ENCODE results near the gene TRAPPC5. TPM values are rescaled to one million over a fixed set of nuclear protein-coding genes. Genes with fewer than 3 reads are reported as not detected.

The TRAPPC5 gene
- total RNA-seq, 1 donor from 2014 or later = 108 TPM

GRCh38 chr19:7699003-7699402, 18.4 kb downstream of the TRAPPC5 start:
- DNase-seq (ENCODE audit: extremely low spot score, unreplicated experiment) = no peak
- TF ChIP-seq, protein P1, sequence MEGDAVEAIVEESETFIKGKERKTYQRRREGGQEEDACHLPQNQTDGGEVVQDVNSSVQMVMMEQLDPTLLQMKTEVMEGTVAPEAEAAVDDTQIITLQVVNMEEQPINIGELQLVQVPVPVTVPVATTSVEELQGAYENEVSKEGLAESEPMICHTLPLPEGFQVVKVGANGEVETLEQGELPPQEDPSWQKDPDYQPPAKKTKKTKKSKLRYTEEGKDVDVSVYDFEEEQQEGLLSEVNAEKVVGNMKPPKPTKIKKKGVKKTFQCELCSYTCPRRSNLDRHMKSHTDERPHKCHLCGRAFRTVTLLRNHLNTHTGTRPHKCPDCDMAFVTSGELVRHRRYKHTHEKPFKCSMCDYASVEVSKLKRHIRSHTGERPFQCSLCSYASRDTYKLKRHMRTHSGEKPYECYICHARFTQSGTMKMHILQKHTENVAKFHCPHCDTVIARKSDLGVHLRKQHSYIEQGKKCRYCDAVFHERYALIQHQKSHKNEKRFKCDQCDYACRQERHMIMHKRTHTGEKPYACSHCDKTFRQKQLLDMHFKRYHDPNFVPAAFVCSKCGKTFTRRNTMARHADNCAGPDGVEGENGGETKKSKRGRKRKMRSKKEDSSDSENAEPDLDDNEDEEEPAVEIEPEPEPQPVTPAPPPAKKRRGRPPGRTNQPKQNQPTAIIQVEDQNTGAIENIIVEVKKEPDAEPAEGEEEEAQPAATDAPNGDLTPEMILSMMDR (IDR thresholded peaks at IDR 0.05) = no peak
- Mint-ChIP-seq H3K27ac (ENCODE audit: unreplicated experiment) (no peak overlapping the region), H3K4me1 (ENCODE audit: unreplicated experiment) (no peaks in the 10 kb centered on the region), H3K9me3 (ENCODE audit: unreplicated experiment) (no peaks in the 10 kb centered on the region), H3K4me3 (ENCODE audit: unreplicated experiment) (no peak overlapping the region), H3K27me3 (ENCODE audit: unreplicated experiment) (peaks cover 8% of the 10 kb centered on the region), H3K36me3 (ENCODE audit: unreplicated experiment) (no peaks in the 10 kb centered on the region)

- DNase-seq (ENCODE audit: extremely low spot score, unreplicated experiment) = no peak
- Mint-ChIP-seq H3K9me3 (ENCODE audit: unreplicated experiment) (no peaks in the 10 kb centered on the region), H3K36me3 (ENCODE audit: unreplicated experiment) (no peaks in the 10 kb centered on the region), H3K27ac (ENCODE audit: unreplicated experiment) (no peak overlapping the region), H3K27me3 (ENCODE audit: unreplicated experiment) (peaks cover 8% of the 10 kb centered on the region), H3K4me3 (ENCODE audit: unreplicated experiment) (no peak overlapping the region), H3K4me1 (ENCODE audit: unreplicated experiment) (no peaks in the 10 kb centered on the region)
- TF ChIP-seq, protein P1 (IDR thresholded peaks at IDR 0.05) = no peak
Observed at GRCh38 chr19:7699417-7700401, 19.1 kb downstream of the TRAPPC5 start.

DNA sequence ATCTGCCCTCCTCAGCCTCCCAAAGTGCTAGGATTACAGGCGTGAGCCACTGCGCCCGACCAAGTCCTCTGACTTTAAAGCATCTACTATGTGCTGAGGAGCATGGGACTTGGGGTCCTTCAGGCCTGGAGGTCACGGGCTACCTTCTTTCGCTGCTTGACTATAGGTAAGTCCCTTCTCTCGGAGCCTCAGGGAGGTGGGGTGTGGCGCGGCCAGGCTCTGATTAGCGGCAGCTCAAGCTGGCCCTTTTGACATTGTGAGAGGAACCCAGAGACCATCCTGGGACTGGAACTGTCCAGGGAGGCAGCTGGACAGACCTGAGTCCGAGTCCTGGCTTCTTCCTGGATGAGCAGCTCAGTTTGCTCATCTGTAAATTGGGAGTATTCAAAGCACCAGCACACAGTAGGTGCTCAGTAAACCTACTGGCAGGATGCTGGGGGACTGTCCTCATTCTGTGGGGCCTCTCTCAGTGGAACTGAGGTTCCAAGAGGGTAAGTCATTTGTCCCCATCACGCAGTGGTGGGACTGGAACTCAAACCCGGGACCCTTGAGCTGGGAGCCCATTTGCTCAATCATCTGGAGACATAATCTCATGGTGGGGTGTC, 20.5 kb downstream of the TRAPPC5 start:
- Mint-ChIP-seq H3K4me1 (ENCODE audit: unreplicated experiment) (no peaks in the 10 kb centered on the region), H3K36me3 (ENCODE audit: unreplicated experiment) (no peaks in the 10 kb centered on the region), H3K4me3 (ENCODE audit: unreplicated experiment) (no peak overlapping the region), H3K27ac (ENCODE audit: unreplicated experiment) (no peak overlapping the region), H3K27me3 (ENCODE audit: unreplicated experiment) (peaks cover 8% of the 10 kb centered on the region), H3K9me3 (ENCODE audit: unreplicated experiment) (no peaks in the 10 kb centered on the region)
- no peak for DNase-seq (ENCODE audit: extremely low spot score, unreplicated experiment)
- TF ChIP-seq, protein P1 (IDR thresholded peaks at IDR 0.05) = no peak

DNA sequence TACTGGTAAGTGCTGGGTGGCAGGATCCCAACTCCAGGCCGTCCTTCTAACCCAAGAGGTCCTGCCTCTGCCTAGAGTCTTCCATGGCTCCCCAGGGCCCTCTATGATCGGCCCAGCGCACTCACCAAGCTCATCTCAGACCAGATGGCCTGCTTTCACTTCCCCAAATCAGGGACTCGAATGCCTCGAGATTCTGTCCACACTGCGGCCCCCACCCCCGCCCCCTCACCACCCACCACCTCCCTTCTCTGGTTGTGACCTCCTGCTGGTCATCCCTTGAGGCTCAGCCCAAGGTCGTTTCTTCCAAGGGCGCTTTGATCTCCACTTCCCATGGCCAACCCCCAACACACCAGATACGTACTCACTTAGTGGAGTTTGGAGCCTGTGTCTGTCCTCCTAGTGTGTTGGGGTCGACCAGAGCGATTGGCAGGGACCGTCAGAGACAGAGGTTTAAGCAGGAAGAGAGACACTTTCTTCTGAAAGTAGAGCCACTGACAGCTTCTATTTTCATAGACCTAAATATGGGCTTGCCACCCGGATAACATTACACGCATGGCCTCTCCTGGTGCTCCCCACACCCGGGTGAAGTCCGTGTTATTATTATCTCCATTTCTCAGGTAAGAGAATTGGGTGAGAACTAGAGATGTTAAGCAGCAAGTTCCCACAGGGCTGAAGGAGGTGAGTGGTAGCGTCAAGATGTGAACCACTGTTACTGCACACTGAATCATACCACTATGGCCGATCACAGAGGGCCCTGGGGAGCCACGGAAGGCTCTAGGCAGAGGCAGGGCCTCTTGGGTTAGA, 21.2 kb downstream of the TRAPPC5 start, which contains the start of gene FCER2:
Gene FCER2, minus strand, starts transcription at position 478 of the 804 bp plus-strand sequence. CDS start 2,371 bp downstream, outside the sequence.
- Mint-ChIP-seq H3K4me1 (ENCODE audit: unreplicated experiment) (no peaks in the 10 kb centered on the region), H3K27ac (ENCODE audit: unreplicated experiment) (no peak within 1 kb of the TSS), H3K27me3 (ENCODE audit: unreplicated experiment) (peaks cover 12% of the 10 kb centered on the region), H3K36me3 (ENCODE audit: unreplicated experiment) (no peaks in the 10 kb centered on the region), H3K9me3 (ENCODE audit: unreplicated experiment) (no peaks in the 10 kb centered on the region), H3K4me3 (ENCODE audit: unreplicated experiment) (no peak within 1 kb of the TSS)
- no peak for DNase-seq (ENCODE audit: extremely low spot score, unreplicated experiment)
- TF ChIP-seq, protein P1 (IDR thresholded peaks at IDR 0.05) = no peak

Measured in osteocyte (in vitro differentiated cells).